NCI-H446 treated with DMSO at 0.1 percent for 48 hours (cell line): ENCODE measurements around the gene BEND6.
"Not testable (repeated sequence)": the region's sequence is repeated elsewhere in the genome, so short reads cannot be mapped to it uniquely, and the experiment has no call there.

Source experiments
- DNase-seq: peaks from one replicate; lab custom pipeline; 2025; lab: John Stamatoyannopoulos, UW

BEND6 gene

DNA sequence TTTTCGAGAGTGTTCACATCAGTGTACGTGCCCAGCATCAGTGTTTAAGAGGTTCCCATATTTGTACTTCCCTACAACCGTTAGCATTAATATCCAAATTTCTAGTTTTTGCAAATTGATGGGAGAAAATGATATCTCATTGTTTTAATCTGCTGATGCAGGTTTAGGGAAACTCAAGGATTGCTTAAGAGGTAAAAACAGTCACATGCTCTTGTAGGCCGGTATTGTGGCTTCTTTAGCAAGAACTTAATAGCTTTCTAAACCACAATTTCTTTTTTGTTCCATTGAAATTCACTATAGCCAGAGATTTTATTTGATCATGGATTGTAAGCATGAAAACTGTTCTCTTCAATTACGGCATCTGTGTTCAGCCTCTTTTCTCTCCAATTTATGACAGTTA lies 29.5 kb downstream of the BEND6 start:
- DNase-seq: no peak

DNA sequence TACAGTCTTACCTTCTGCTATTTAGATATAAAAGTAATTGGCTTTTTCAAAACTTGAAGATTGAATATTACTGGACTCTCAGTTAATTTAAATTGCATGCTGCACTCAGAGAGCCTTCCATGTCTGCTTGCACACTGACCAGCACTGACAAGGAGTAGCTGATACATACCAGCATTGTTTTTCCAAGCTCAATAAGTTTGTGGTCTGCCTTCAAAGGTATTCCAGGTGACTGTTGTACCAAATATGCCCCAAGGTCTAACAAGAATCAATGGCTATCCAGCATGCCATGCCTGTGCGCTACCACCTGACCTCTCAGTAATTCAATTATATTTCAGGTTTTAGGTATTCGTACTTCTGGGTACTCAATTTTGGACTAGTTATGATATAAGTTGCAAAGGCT lies 30.0 kb downstream of the BEND6 start:
- DNase-seq: no peak

DNA sequence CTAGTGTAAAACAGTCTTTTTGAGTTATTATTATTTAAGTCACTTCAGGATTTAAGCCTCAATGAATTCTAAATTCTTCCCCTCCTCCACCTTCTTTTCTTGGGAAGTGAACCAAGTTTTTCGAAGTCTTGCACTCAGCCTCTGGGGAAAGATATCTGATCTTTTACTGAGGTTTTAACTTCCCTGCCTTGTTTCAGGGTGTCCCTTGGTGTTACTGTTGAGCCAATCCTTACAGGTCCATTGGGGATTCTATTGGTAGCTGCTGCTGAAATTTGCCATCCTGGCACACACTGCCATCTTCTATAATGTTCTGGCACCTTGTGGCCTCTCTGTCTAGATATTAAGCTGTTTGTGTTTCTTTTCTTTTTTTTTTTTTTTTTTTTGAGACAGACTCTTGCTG lies 31.7 kb downstream of the BEND6 start:
- DNase-seq: no peak

DNA sequence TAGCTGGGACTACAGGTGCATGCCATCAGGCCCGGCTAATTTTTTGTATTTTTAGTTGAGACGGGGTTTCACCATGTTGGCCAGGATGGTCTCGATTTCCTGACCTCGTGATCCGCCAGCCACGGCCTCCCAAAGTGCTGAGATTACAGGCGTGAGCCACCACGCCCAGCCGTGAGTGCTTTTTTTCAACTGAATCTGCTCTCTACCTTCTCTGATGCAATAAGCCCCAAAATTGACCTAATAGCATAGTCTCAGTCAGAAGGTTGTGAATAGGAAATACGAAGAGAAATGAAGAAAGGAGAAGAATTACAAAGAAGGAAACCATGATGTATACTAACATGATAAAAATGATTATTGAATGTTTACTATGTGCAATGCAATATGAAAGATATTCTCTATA lies 33.2 kb downstream of the BEND6 start:
- no peak for DNase-seq

DNA sequence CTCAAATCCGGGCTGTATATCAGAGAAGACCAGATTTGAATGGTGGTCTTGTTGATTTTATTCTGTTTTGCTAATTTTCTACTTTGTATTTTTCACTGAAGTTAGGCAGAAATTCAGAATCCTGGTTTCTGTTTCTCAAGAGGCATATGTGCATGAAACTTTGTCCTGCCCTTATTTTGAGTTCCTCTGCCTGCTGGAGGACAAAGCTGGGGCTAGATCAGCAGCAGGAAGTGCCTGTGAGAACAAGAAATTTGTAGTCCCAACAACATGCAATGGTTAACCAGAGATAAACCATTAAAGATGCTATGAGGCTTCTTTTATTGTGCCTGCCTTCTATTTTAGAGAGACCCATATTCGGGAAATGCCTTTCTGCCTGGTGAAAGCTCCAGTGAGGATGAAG lies 37.1 kb downstream of the BEND6 start:
- DNase-seq: no peak

DNA sequence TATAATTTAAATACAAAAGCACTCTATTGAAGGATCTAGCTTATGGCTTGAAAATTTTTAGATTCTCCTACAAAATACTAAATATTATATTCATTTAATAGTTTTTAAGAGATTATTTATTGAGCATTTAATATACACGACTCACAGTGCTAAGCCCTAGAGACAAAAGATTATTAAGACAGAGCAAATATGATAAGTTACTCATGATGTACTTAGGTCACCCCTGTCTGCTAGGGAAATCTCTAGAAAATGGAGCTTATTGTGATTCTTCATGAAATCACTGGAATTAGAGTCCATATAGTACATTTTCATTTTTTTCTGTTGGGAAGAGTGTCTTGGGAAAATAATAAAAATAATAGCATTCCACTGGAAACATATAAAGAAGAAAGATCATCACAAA lies 37.8 kb downstream of the BEND6 start:
- DNase-seq: no peak

DNA sequence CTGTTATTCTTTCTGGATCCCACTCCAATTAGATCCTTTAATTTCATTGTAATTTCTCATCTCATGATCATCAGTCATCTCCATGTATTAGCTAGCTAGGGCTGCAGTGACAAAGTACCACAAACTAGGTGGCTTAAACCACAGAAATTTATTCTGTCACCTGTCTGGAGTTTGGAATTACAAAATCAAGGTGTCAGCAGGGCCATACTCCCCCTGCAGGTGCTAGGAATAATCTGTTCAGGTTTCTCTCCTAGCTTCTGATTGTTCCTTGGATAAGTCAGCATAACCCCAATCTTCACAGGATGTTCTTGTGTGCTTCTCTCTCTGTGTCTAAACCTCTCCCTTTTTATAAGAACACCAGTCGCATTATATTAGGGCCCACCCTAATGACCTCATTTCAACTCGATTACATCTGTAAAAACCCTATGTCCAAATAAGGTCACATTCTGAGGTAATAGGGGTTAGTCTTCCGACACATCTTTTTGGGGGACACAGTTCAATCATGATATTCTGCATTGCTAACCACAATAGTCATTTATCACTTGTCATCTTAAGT lies 40.5 kb downstream of the BEND6 start:
- DNase-seq: no peak

DNA sequence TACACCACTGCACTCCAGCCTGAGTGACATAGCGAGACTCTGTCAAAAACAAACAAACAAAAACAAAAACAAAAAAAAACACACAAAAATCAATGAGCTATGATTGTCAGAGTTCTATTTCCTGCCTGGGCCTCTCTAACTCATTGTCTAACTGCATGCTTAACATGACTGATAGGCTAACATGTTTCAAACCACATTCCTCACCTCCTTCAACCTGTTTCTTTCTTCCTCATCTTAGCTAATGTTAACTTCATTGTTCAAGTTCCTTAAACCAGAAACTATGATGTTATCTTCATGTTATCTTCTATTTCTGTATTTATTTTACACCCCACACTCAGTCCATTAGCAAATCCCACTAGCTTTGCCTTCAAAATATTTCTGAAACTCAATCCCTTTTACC lies 41.5 kb downstream of the BEND6 start:
- DNase-seq: no peak

DNA sequence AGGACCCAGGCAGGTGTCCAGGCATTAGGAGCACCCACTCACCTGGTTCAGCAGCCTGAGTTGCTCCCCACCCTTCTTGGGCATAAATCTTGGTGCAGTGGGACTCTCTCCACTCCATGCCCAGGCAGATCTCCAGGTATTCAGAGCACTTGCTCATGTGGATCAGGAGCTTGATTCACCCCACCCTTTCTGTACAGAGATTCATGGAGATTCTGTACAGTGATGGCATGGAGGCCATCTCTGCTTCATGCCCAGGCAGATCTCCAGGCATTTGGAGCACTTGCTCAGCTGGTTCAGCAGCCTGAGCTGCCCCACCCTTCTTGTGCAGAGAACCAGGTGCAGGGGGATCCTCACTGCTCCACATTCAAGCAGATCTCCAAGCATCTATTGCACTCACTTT lies 44.1 kb downstream of the BEND6 start:
- no peak for DNase-seq

DNA sequence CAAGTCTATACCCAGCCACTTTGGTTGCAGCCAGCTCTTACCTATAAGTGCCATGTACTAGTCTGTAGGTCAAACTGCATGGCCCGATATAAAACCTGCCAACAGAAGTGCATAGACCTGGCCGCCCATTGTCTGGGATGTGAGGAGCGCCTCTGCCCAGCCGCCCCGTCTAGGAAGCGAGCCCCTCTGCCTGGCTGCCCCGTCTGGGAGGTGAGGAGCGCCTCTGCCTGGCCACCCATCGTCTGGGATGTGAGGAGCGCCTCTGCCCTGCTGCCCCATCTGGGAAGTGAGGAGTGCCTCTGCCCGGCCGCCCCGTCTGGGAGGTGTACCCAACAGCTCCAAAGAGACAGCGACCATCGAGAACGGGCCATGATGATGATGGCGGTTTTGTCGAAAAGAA lies 44.8 kb downstream of the BEND6 start:
- DNase-seq: not testable (repeated sequence)

DNA sequence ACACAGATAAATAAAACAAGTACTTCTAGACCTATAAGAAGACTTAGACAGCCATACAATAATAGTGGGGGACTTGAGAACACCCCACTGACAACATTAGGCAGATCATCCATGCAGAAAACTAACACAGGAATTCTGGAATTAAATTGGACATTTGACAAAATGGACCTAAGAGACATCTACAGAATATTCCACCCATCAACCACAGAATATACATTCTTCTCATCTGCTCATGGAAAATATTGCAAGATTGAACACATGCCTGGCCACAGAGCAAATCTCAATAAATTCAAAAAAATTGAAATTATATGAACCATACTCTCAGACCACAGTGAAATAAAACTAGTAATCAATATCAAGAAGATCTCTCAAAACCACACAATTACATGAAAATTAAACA lies 47.3 kb downstream of the BEND6 start:
- no peak for DNase-seq

DNA sequence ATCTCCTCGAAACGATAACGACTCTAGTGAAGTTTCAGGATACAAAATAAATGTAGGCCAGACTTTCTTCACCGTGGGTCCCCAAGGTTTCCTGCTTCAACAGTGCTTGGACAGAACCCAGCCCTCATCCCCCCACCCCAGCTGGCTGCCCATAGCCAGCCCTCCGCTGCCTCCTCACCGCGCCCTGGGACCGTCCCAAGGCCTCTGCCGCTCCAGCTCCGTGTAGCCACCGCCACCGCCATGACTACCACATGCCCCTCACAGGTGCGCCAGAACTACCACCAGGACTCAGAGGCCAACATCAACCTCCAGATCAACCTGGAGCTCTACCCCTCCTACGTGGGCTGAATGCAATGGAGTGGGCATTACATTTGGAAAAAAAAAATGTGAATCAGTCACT lies 49.4 kb downstream of the BEND6 start:
- no peak for DNase-seq

DNA sequence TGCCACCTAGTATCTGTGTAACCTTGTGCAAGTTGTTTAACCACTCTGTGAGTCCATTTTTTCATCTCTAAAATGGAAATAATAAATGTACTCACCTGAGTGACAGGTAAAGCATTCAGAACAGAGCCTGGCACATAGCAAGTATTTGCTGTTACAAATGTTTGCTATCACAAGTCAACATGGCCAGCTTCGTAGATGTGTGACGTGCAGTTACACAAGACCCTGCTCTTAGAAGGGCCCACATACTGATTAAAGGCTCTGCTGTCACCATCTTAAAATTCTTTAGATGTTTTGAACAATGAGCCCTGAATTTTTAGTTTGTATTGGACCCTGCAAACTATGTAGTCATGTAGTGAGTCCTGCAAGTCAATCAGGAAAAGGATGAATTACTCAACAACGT lies 51.2 kb downstream of the BEND6 start:
- DNase-seq: no peak

DNA sequence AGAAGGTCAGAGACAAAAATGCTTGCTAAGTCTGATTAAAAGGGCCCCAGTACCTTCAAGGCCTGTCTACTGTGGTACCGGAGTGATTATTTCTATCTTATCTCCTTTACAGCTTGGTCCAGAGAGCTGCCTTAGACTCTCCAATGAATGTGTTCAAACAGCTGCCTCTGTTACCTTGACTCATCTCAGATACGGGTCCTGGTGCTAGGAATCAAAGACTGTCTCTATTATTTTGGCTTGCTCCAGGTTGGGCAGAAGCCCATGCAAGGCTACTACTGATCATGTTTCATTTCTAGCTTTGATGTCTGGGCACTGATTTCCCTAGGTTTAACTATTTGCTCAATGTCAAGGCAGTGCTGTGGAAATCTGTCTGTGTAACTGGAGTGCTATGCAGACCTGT lies 53.2 kb downstream of the BEND6 start:
- not testable (repeated sequence) for DNase-seq

DNA sequence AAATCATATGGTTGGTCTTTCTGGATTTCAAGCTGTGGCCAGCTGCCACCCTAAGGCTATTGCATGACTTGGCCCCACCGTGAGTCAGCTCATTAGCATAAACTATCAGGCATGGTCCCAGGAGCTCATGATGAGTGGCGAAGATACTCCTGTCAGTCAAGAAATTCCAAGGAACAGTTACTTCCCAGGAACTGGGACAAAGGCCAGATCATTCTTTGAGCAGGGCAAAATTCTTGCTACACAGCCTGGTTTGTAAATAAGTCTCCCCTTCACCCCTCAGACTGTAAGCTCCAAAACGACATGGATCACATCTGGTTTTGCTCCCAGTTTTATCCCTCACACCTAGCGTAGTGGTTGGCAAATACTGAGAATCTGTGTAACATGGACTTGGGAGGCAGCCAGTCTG lies 58.6 kb downstream of the BEND6 start:
- DNase-seq: peak; percentile 79

DNA sequence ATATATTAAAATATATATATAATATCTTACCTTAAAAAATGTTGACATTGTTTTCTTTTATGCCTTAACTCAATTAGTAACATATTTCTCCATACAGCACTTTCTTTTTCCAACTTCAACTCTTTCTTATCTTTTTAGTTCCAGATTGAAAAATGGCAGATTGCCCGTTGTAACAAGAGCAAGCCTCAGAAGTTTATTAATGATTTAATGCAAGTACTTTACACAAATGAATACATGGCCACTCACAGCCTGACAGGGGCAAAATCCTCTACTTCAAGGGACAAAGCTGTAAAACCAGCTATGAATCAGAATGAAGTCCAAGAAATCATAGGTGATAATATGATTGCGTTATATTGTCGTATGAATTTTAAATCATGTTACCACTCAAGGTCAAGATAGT lies 62.2 kb downstream of the BEND6 start:
- no peak for DNase-seq

DNA sequence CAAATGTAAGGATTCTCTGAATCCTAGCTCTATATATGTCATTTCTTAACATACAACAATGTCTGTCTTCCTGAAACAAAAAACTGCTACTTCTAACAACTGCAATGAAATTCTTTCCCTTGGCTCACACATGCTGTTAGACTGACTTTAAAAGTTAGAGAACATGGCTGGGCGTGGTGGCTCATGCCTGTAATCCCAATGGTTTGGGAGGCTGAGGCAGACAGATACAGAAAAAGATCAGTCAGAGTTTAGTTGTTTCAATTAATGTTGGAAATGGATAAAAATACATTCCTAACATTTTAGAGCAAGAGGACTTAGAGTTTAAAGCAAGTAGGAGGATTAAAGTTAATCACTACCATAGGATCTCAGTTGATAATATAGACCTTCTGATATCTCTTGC lies 62.9 kb downstream of the BEND6 start:
- DNase-seq: no peak

DNA sequence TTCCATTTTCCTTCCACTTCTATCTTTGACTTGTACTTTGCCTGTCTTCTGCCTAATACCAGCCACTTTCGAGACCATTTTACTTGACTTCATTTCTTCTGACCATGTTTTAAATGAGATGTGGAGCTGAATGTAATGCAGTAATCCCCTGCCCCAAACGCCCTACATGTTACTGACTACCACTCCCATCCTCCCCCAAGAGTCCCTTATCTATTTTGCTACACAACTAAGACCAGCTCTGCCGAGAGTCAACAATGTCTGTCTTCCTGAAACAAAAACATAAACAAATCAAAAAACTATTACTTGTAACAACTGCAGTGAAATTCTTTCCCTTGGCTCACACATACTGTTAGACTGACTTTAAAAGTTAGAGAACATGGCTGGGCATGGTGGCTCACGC lies 64.5 kb downstream of the BEND6 start:
- DNase-seq: no peak

DNA sequence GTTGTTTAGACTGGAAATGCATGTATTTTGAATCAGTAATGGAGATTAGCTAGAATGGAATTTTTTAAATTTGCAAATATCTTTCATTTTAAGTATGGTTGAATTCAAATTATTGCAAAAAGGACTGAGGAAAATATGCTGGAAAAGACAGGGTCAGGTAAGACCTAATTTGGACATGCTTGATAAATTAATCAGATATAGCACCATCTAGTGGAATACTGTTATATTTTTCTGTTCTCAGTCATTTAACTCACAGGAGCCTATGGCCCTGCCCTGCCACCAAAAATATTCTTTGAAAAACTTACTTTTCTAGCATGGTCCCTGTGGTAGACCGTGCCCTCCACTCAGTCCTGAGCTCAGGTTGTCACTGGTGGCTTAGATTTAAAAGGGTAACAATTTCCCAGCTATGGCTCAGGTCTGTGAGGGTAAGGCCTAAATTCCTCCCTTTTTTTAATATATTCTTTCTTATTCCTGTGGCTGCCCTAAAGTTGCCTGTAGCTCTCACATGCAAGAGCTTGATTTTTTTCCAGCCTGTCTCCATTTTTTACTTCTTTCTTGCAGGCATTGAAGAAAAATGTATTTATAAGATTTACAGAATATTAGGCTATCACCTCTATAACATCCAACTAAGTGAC lies 66.3 kb downstream of the BEND6 start:
- peak; percentile 73 for DNase-seq

DNA sequence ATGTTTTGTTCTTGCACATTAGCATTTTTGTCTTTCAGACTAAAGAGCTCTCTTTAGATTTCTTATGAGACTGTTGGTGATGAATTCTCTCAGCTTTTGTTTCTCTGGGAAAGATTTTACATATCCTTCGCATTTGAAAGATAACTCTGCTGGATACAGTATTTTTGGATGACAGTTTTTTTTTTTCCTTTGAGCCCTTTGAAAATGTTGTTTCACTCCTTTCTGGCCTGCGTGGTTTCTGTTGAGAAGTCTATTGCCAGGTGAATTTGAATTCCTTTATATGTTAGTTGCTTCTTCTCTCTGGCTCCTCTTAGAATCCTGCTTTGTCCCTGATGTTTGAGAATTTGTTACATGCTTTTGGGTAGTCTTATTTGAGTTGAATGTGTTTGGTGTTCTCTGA lies 69.4 kb downstream of the BEND6 start:
- DNase-seq: no peak

DNA sequence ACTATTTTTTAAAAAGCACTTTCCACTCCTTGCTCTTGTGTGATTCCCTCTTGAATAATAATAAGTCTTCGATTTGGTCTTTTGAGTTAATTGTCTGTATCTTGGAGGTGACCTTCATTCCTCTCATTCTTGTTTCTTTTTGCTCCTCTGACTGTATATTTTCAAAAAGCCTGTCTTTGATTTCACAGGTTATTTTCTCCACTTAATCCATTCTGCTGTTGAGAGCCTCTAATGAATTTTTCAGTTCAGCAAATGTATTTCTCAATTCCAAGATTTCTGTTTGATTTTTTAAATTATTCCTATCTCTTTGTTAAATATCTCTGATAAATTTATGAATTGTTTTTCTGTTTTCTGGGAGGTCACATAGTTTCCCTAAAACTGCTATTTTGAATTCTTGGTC lies 69.9 kb downstream of the BEND6 start:
- no peak for DNase-seq

DNA sequence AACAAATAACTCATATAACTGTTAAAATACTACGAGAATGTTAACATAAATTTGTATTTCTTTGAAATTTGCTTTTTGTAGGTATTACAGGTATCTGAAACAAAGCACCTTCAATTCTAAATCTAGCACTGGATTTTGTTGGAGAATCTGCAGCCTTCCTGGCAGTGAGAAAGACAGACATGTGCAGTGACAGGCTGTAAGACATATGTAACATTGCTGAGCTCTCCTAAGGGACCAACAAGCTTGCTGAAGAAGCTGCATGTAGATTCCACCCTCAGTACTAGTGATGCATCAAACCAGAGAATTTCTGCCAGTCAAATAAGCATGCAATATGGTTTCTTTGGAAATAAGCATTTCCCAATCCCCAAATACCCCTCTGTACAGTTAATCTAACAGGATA lies 71.1 kb downstream of the BEND6 start:
- no peak for DNase-seq

DNA sequence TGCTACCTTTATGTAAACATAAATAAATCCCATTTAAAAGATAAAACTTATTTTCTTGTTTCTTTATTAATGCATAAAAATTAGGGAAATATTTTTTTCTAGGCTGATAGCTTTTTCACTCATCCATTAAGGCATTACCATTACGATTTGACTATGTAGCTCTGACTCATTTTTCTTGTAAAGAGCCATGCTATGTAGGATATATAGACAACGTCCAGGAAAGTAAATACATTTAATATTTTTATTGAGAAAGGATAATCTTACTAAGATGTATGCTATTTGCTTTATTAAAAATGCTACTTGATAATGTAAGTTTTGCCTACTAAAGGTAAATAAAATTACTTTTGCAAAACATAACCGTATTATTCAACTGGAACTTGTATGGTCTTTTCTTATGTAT lies 72.4 kb downstream of the BEND6 start:
- DNase-seq: no peak

DNA sequence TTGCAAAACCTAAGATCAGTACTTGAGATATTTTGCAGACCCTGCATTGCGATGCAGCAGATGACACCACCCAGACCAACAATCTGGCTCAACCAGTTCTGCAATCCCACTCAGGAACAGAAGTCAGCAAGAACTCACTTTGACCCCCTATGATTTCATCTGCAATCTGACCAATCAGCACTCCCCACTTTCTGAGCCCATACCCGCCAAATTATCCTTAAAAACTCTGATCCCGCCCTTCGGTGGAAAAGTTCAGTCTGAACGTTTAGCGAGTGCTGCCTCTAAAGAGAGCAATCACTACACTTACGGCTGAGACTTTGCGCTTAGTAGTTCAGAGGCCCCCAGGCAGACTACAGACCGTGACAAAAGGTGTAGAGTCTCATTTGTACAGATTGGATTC lies 74.3 kb downstream of the BEND6 start:
- no peak for DNase-seq

DNA sequence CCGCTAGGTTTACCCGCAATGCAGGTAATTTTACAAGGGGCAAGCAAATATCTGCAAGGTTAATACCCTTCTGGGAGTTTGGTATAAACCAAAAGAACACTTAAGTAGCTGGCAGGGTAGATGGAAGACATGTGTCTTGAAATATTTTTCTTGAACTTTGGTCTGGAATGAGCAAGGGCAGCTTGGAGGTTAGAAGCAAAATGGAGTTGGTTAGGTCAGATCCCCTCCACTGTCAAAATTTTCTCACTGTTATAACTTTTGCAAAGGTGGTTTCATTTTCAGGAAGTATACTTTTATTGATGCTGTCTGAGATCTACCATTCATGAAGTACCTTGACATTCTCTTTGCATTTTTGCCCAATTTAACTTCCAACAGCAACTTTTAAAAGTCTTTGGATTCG lies 78.3 kb downstream of the BEND6 start:
- DNase-seq: no peak
